ENCODE data around the gene GPR162.
"Not testable (repeated sequence)": the region's sequence is repeated elsewhere in the genome, so short reads cannot be mapped to it uniquely, and the experiment has no call there.

Gene GPR162

GRCh38 chr12:6866920-6867412 lies 45.3 kb downstream of the GPR162 start:
- Mint-ChIP-seq H3K4me1 (peaks cover 53% of the 10 kb centered on the region), H3K27ac (peak overlapping the region; percentile 94 to 98), H3K27me3 (no peaks in the 10 kb centered on the region), H3K9me3 (no peaks in the 10 kb centered on the region), H3K4me3 (peak overlapping the region; percentile 96)
- DNase-seq (peak in 1 of 2 donors; percentile 11), ATAC-seq (peak; percentile 10)

- Mint-ChIP-seq H3K4me3 (peak within 1 kb of the TSS; percentile 96), H3K27ac (peak within 1 kb of the TSS; percentile 94 to 98), H3K9me3 (no peaks in the 10 kb centered on the region), H3K27me3 (no peaks in the 10 kb centered on the region), H3K4me1 (peaks cover 59% of the 10 kb centered on the region)
- DNase-seq: peak; percentile 82
- peak; percentile 78 for ATAC-seq
Observed at GRCh38 chr12:6867413-6868210, 46.0 kb downstream of the GPR162 start, which contains the start of gene TPI1. TPI1 (plus strand) TSS chr12:6867531; CDS start chr12:6867567, 36 bp downstream.

GRCh38 chr12:6868211-6869048 lies 46.8 kb downstream of the GPR162 start:
- ATAC-seq (peak; percentile 6), DNase-seq (peak in 1 of 2 donors; percentile 8)
- Mint-ChIP-seq H3K27me3 (no peaks in the 10 kb centered on the region), H3K4me3 (peak overlapping the region; percentile 96), H3K27ac (peak overlapping the region; percentile 88 to 93), H3K9me3 (no peaks in the 10 kb centered on the region), H3K4me1 (peaks cover 66% of the 10 kb centered on the region)

- Mint-ChIP-seq H3K4me1 (peaks cover 73% of the 10 kb centered on the region), H3K27ac (peak overlapping the region; percentile 4 to 70), H3K9me3 (no peaks in the 10 kb centered on the region), H3K4me3 (peak overlapping the region; percentile 96), H3K27me3 (no peaks in the 10 kb centered on the region)
- ATAC-seq (no peak), DNase-seq (peak; percentile 82 to 84)
Observed at GRCh38 chr12:6869049-6870021, 47.7 kb downstream of the GPR162 start.

- ATAC-seq, H3K27me3 Mint-ChIP-seq, DNase-seq, H3K9me3 Mint-ChIP-seq, H3K27ac Mint-ChIP-seq: not testable (repeated sequence)
- Mint-ChIP-seq H3K4me1 (peaks cover 79% of the 10 kb centered on the region), H3K4me3 (peak overlapping the region; percentile 31 to 39)
Observed at GRCh38 chr12:6870304-6870703, 48.7 kb downstream of the GPR162 start.

- DNase-seq (peak in 1 of 2 donors; percentile 41), ATAC-seq (no peak)
- H3K4me3 Mint-ChIP-seq: peak overlapping the region; percentile 93 to 97
- H3K4me1 Mint-ChIP-seq: peaks cover 77% of the 10 kb centered on the region
- H3K27ac Mint-ChIP-seq: peak overlapping the region; percentile 85 to 93
- no peaks in the 10 kb centered on the region for H3K27me3 Mint-ChIP-seq
- no peaks in the 10 kb centered on the region for H3K9me3 Mint-ChIP-seq
Observed at GRCh38 chr12:6871052-6871957, 49.7 kb downstream of the GPR162 start.

- peak overlapping the region; percentile 93 to 97 for H3K4me3 Mint-ChIP-seq
Observed at GRCh38 chr12:6872073-6873048, 50.7 kb downstream of the GPR162 start.

GRCh38 chr12:6873094-6874014 lies 51.7 kb downstream of the GPR162 start, which contains the start of gene SPSB2:
SPSB2 (minus strand) TSS chr12:6873303; CDS start chr12:6872901, 402 bp downstream.
- Mint-ChIP-seq H3K4me3 (peak within 1 kb of the TSS; percentile 93 to 97), H3K27me3 (no peaks in the 10 kb centered on the region), H3K4me1 (peaks cover 68% of the 10 kb centered on the region), H3K9me3 (no peaks in the 10 kb centered on the region), H3K27ac (peak within 1 kb of the TSS; percentile 93 to 96)
- peak; percentile 90 for ATAC-seq
- DNase-seq: peak; percentile 99

More at GRCh38 chr12:6872073-6873048, 50.7 kb downstream of the GPR162 start:
- H3K4me1 Mint-ChIP-seq: peaks cover 70% of the 10 kb centered on the region
- peak; percentile 89 to 90 for DNase-seq
- peak overlapping the region; percentile 93 to 94 for H3K27ac Mint-ChIP-seq
- peak; percentile 48 for ATAC-seq
- H3K27me3 Mint-ChIP-seq: no peaks in the 10 kb centered on the region
- no peaks in the 10 kb centered on the region for H3K9me3 Mint-ChIP-seq

- Mint-ChIP-seq H3K4me3 (peak overlapping the region; percentile 93 to 97), H3K27ac (peak overlapping the region; percentile 61 to 96), H3K4me1 (peaks cover 62% of the 10 kb centered on the region)
- not testable (repeated sequence) for H3K27me3 Mint-ChIP-seq, DNase-seq, ATAC-seq, H3K9me3 Mint-ChIP-seq
Observed at GRCh38 chr12:6874015-6874368, 52.4 kb downstream of the GPR162 start.

Data from stimulated activated naive CD8-positive, alpha-beta T cell treated with anti-CD3 and anti-CD28 coated beads, Interleukin-15, amount 100 ng/mL, for 72 hours (primary cell).